Limb (tissue), 2 donors: ENCODE data around the gene AKAP6.
A peak's percentile ranks its signal among the peaks of the same experiment; 100 is the strongest.

Source experiments
- DNase-seq, 2 donors: peaks; one replicate each; pipeline ENCODE4 v3.0.0-alpha.2; 2016; ENCODE audit errors: extremely low spot score in 2 of 2

Gene AKAP6

GRCh38 chr14:32666308-32666707, 337.2 kb downstream of the AKAP6 start:
- DNase-seq, result peak in 1 of 2 donors; percentile 83

GRCh38 chr14:32667287-32667686, 338.2 kb downstream of the AKAP6 start:
- DNase-seq, result no peak

GRCh38 chr14:32667791-32668190, 338.7 kb downstream of the AKAP6 start:
- no peak for DNase-seq

- no peak for DNase-seq
Measured at GRCh38 chr14:32669391-32669790, 340.3 kb downstream of the AKAP6 start.

- no peak for DNase-seq
Measured at GRCh38 chr14:32675433-32675832, 346.3 kb downstream of the AKAP6 start.

GRCh38 chr14:32677129-32677780, 348.2 kb downstream of the AKAP6 start:
- no peak for DNase-seq

GRCh38 chr14:32678088-32678487, 349.0 kb downstream of the AKAP6 start:
- DNase-seq, result no peak

- DNase-seq, result no peak
Measured at GRCh38 chr14:32679927-32680612, 351.0 kb downstream of the AKAP6 start.

- DNase-seq, result no peak
Measured at GRCh38 chr14:32681598-32681997, 352.5 kb downstream of the AKAP6 start.

GRCh38 chr14:32682214-32682613, 353.1 kb downstream of the AKAP6 start:
- no peak for DNase-seq

GRCh38 chr14:32683679-32684078, 354.6 kb downstream of the AKAP6 start:
- DNase-seq, result no peak

- DNase-seq, result no peak
Measured at GRCh38 chr14:32688941-32689340, 359.8 kb downstream of the AKAP6 start.

- no peak for DNase-seq
Measured at GRCh38 chr14:32692441-32692840, 363.3 kb downstream of the AKAP6 start.

- no peak for DNase-seq
Measured at GRCh38 chr14:32693114-32693513, 364.0 kb downstream of the AKAP6 start.

- no peak for DNase-seq
Measured at GRCh38 chr14:32694795-32695449, 365.8 kb downstream of the AKAP6 start.

- DNase-seq, result no peak
Measured at GRCh38 chr14:32696325-32697091, 367.4 kb downstream of the AKAP6 start.

- DNase-seq, result no peak
Measured at GRCh38 chr14:32697114-32697513, 368.0 kb downstream of the AKAP6 start.

- DNase-seq, result no peak
Measured at GRCh38 chr14:32697704-32698103, 368.6 kb downstream of the AKAP6 start.

- DNase-seq, result no peak
Measured at GRCh38 chr14:32698831-32699230, 369.7 kb downstream of the AKAP6 start.

- DNase-seq, result no peak
Measured at GRCh38 chr14:32701475-32701874, 372.4 kb downstream of the AKAP6 start.

GRCh38 chr14:32702088-32702487, 373.0 kb downstream of the AKAP6 start:
- no peak for DNase-seq

GRCh38 chr14:32702562-32702961, 373.5 kb downstream of the AKAP6 start:
- peak; percentile 51 to 63 for DNase-seq
